ENCODE results near the gene RASA3. TPM values are rescaled to one million over a fixed set of nuclear protein-coding genes. Genes with fewer than 3 reads are reported as not detected.

The RASA3 gene
- total RNA-seq, 1 experiment from 2014 or later: 18.6 TPM

DNA sequence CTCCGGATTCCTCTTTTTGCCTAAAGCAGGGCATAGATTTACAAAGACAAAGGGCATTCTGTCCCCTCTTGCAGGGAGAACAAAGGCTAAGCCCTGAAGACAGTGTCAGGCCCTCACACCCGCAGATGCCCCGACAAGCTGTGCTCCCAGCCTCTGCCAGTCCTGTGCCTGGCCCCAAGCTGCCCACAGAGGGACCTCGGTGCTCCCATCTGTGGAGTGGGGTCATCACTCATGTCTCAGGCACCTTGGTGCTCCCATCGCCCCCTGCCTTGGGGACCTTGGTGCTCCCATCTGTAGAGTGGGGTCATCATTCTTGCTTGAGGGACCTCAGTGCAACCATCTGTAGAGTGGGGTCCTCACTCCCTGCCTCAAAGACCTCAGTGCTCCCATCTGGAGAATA is 182.9 kb downstream of the RASA3 start:
- Histone ChIP-seq H3K36me3 (ENCODE audit: control insufficient read depth in 1 of 2, insufficient read depth in 2 of 2, low read length in 2 of 2) (no peaks in the 10 kb centered on the region), H3K9me2 (ENCODE audit: insufficient read depth) (no peaks in the 10 kb centered on the region), H3K9ac (ENCODE audit: low read length) (no peak overlapping the region), H3K27me3 (ENCODE audit: insufficient read depth, low read length) (no peaks in the 10 kb centered on the region), H2AFZ (ENCODE audit: low read depth, low read length, poor library complexity, severe bottlenecking) (no peak overlapping the region), H4K20me1 (ENCODE audit: insufficient read depth) (no peaks in the 10 kb centered on the region), H3K4me2 (ENCODE audit: low read length) (no peak overlapping the region), H3K4me3 (replicated peaks in 1 of 2; ENCODE audit: low read depth in 1 of 2, low read length in 2 of 2) (no peak overlapping the region), H3K27ac (ENCODE audit: low read depth, low read length) (no peak overlapping the region), H3K79me2 (ENCODE audit: insufficient read depth, low read length) (no peaks in the 10 kb centered on the region), H3K4me1 (ENCODE audit: control insufficient read depth in 1 of 2, insufficient read depth in 2 of 2, low read length in 2 of 2) (peaks cover 0 to 10% of the 10 kb centered on the region in 2 experiments; a peak in 3 of 4 replicates), H3K9me3 (ENCODE audit: control insufficient read depth in 1 of 2, insufficient read depth in 1 of 2, low read depth in 1 of 2, low read length in 2 of 2) (no peaks in the 10 kb centered on the region)
- ATAC-seq (no peak), DNase-seq (ENCODE audit: low read depth, low spot score) (no peak)
- TF ChIP-seq, protein P1, sequence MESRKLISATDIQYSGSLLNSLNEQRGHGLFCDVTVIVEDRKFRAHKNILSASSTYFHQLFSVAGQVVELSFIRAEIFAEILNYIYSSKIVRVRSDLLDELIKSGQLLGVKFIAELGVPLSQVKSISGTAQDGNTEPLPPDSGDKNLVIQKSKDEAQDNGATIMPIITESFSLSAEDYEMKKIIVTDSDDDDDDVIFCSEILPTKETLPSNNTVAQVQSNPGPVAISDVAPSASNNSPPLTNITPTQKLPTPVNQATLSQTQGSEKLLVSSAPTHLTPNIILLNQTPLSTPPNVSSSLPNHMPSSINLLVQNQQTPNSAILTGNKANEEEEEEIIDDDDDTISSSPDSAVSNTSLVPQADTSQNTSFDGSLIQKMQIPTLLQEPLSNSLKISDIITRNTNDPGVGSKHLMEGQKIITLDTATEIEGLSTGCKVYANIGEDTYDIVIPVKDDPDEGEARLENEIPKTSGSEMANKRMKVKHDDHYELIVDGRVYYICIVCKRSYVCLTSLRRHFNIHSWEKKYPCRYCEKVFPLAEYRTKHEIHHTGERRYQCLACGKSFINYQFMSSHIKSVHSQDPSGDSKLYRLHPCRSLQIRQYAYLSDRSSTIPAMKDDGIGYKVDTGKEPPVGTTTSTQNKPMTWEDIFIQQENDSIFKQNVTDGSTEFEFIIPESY (IDR thresholded peaks at IDR 0.05; ENCODE audit: extremely low read depth, insufficient replicate concordance, low read length): no peak
- TF ChIP-seq ELF1 (IDR thresholded peaks at IDR 0.05; ENCODE audit: borderline replicate concordance, low read depth): no peak
- TF ChIP-seq CBX3 (IDR thresholded peaks at IDR 0.05; ENCODE audit: low read depth): no peak
- no peak for TF ChIP-seq POLR2AphosphoS5 (IDR thresholded peaks at IDR 0.05; ENCODE audit: low read depth, low read length)
- TF ChIP-seq FOSL1 (IDR thresholded peaks at IDR 0.05; ENCODE audit: low read depth): no peak
- no peak for TF ChIP-seq YY1 (IDR thresholded peaks at IDR 0.05; ENCODE audit: extremely low read depth, insufficient replicate concordance, low read depth, low read length)
- TF ChIP-seq ZFX (IDR thresholded peaks at IDR 0.05): no peak
- TF ChIP-seq SRF (IDR thresholded peaks at IDR 0.05; ENCODE audit: low read depth): no peak
- no peak for TF ChIP-seq ZNF274 (IDR thresholded peaks at IDR 0.05; ENCODE audit: low read depth, low read length)
- TF ChIP-seq SIN3A (IDR thresholded peaks at IDR 0.05; ENCODE audit: low read depth): no peak
- TF ChIP-seq, protein P2, sequence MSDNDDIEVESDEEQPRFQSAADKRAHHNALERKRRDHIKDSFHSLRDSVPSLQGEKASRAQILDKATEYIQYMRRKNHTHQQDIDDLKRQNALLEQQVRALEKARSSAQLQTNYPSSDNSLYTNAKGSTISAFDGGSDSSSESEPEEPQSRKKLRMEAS (IDR thresholded peaks at IDR 0.05): no peak
- TF ChIP-seq, protein P3, sequence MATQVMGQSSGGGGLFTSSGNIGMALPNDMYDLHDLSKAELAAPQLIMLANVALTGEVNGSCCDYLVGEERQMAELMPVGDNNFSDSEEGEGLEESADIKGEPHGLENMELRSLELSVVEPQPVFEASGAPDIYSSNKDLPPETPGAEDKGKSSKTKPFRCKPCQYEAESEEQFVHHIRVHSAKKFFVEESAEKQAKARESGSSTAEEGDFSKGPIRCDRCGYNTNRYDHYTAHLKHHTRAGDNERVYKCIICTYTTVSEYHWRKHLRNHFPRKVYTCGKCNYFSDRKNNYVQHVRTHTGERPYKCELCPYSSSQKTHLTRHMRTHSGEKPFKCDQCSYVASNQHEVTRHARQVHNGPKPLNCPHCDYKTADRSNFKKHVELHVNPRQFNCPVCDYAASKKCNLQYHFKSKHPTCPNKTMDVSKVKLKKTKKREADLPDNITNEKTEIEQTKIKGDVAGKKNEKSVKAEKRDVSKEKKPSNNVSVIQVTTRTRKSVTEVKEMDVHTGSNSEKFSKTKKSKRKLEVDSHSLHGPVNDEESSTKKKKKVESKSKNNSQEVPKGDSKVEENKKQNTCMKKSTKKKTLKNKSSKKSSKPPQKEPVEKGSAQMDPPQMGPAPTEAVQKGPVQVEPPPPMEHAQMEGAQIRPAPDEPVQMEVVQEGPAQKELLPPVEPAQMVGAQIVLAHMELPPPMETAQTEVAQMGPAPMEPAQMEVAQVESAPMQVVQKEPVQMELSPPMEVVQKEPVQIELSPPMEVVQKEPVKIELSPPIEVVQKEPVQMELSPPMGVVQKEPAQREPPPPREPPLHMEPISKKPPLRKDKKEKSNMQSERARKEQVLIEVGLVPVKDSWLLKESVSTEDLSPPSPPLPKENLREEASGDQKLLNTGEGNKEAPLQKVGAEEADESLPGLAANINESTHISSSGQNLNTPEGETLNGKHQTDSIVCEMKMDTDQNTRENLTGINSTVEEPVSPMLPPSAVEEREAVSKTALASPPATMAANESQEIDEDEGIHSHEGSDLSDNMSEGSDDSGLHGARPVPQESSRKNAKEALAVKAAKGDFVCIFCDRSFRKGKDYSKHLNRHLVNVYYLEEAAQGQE (IDR thresholded peaks at IDR 0.05; ENCODE audit: low read depth): no peak
- TF ChIP-seq RAD21 (IDR thresholded peaks at IDR 0.05; ENCODE audit: low read depth): no peak
- TF ChIP-seq JUND (IDR thresholded peaks at IDR 0.05): no peak
- TF ChIP-seq, protein P4, sequence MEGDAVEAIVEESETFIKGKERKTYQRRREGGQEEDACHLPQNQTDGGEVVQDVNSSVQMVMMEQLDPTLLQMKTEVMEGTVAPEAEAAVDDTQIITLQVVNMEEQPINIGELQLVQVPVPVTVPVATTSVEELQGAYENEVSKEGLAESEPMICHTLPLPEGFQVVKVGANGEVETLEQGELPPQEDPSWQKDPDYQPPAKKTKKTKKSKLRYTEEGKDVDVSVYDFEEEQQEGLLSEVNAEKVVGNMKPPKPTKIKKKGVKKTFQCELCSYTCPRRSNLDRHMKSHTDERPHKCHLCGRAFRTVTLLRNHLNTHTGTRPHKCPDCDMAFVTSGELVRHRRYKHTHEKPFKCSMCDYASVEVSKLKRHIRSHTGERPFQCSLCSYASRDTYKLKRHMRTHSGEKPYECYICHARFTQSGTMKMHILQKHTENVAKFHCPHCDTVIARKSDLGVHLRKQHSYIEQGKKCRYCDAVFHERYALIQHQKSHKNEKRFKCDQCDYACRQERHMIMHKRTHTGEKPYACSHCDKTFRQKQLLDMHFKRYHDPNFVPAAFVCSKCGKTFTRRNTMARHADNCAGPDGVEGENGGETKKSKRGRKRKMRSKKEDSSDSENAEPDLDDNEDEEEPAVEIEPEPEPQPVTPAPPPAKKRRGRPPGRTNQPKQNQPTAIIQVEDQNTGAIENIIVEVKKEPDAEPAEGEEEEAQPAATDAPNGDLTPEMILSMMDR (IDR thresholded peaks at IDR 0.05 in 2 of 3, conservative IDR thresholded peaks at IDR 0.05 in 1 of 3; ENCODE audit: borderline replicate concordance in 1 of 3, insufficient read depth in 1 of 3, low read depth in 2 of 3, low read length in 2 of 3): no peak
- no peak for TF ChIP-seq EZH2 (IDR thresholded peaks at IDR 0.05)
- TF ChIP-seq TCF7L2 (IDR thresholded peaks at IDR 0.05; ENCODE audit: borderline replicate concordance, extremely low read depth, insufficient read depth, insufficient read length): no peak
- TF ChIP-seq, protein P5, sequence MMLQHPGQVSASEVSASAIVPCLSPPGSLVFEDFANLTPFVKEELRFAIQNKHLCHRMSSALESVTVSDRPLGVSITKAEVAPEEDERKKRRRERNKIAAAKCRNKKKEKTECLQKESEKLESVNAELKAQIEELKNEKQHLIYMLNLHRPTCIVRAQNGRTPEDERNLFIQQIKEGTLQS (IDR thresholded peaks at IDR 0.05): no peak
- ChIA-PET CTCF (no interaction called here), POLR2A (no interaction called here), RAD21 (ENCODE audit: low non-redundant PET in 1 of 2, low total read pairs in 2 of 2, uncharacterized antibody in 2 of 2, unreplicated experiment in 2 of 2) (no interaction called here)
- no TSS peak for BruUV-seq (replicated peaks)
- intact Hi-C loops (cut with micrococcal nuclease): no loop called here

Measured in HCT116 (cell line).